A549 (cell line): ENCODE measurements around the gene APBB2. TPM values are rescaled to one million over a fixed set of nuclear protein-coding genes. Genes with fewer than 3 reads are reported as not detected.

Experiments
- ATAC-seq, 2 experiments: fragments of 200-7000 bp in 1 of 2; fragments of >200 bp in 1 of 2; cut with Nextera tagmentation in 1 of 2; cut with Tn5 transposase in 1 of 2; 3 replicates each; pipeline versions ENCODE4 v1.8.0 to v1.9.1; 2018 to 2020; ENCODE audit warnings: mild to moderate bottlenecking in 1 of 2, moderate library complexity in 1 of 2
- CTCF ChIA-PET: fragments of 300-600 bp; sonication (Branson Sonifier 250); formaldehyde crosslinking; extraction: SDS; loops from one replicate; lab custom pipeline; 2021; ENCODE audit warnings: antibody characterized with exemption, inconsistent platforms; lab: Yijun Ruan, JAX
- POLR2A ChIA-PET: fragments of 350-600 bp; formaldehyde crosslinking; extraction: SDS; loops from one replicate; lab custom pipeline; 2021; ENCODE audit warnings: antibody characterized with exemption, inconsistent platforms; lab: Yijun Ruan, JAX
- DNase-seq, 2 experiments: peaks; one replicate each; pipeline versions ENCODE4 v3.0.0 to v3.0.0-alpha.2; 2011 to 2016; ENCODE audit warnings: low read depth in 1 of 2, low spot score in 1 of 2
- FAIRE-seq: peaks from 2 replicates; lab custom pipeline; 2011; peaks lifted over from hg19 to GRCh38; lab: Jason Lieb, UNC
- H3K27ac ChIP-seq, 2 experiments: fragments of >200 bp; sonication (Bioruptor Twin); formaldehyde crosslinking; 3 replicates each; pipeline ENCODE4 v1.5.1; 2016 to 2017
- H3K4me1 ChIP-seq: fragments of >200 bp; sonication (Bioruptor Twin); formaldehyde crosslinking; 3 replicates; pipeline ENCODE4 v1.6.1; 2016
- H3K4me2 ChIP-seq: fragments of >200 bp; sonication (Bioruptor Twin); formaldehyde crosslinking; 3 replicates; pipeline ENCODE4 v1.6.1; 2016
- H3K4me3 ChIP-seq: fragments of >200 bp; sonication (Bioruptor Twin); formaldehyde crosslinking; 3 replicates; pipeline ENCODE4 v1.5.1; 2016
- H3K9me3 ChIP-seq: fragments of >200 bp; sonication (Bioruptor Twin); formaldehyde crosslinking; 3 replicates; pipeline ENCODE4 v1.6.1; 2016
- CBX2 ChIP-seq: fragments of 200-600 bp; sonication (generic); IDR thresholded peaks from 2 replicates; pipeline ENCODE4 v1.6.1; 2016; ENCODE audit warnings: low read depth, mild to moderate bottlenecking, borderline replicate concordance
- CHD4 ChIP-seq: fragments of 200-600 bp; sonication (generic); IDR thresholded peaks from 2 replicates; pipeline ENCODE4 v1.6.1; 2016; ENCODE audit warnings: antibody characterized with exemption, mild to moderate bottlenecking, borderline replicate concordance
- EHF ChIP-seq: fragments of 250-450 bp; sonication (Bioruptor Pico); IDR thresholded peaks from 2 replicates; pipeline ENCODE4 v1.5.0; 2020; ENCODE audit warnings: mild to moderate bottlenecking
- FOXS1 ChIP-seq: fragments of 250-450 bp; sonication (Bioruptor Pico); IDR thresholded peaks from 2 replicates; pipeline ENCODE4 v1.5.0; 2020; ENCODE audit warnings: mild to moderate bottlenecking, moderate library complexity
- GATA3 ChIP-seq: IDR thresholded peaks from 2 replicates; pipeline ENCODE4 v1.6.1; 2012; ENCODE audit warnings: borderline replicate concordance
- HEYL ChIP-seq: fragments of 250-450 bp; sonication (Bioruptor Pico); IDR thresholded peaks from 2 replicates; pipeline ENCODE4 v1.8.0; 2021; ENCODE audit warnings: mild to moderate bottlenecking, moderate library complexity
- HOXB13 ChIP-seq: fragments of 250-450 bp; sonication (Bioruptor Pico); IDR thresholded peaks from 2 replicates; pipeline ENCODE4 v1.5.0; 2020; ENCODE audit warnings: low read depth, mild to moderate bottlenecking, moderate library complexity
- HOXB5 ChIP-seq: fragments of 250-450 bp; sonication (Bioruptor Pico); IDR thresholded peaks from 2 replicates; pipeline ENCODE4 v1.5.0; 2020; ENCODE audit warnings: mild to moderate bottlenecking, moderate library complexity
- JUNB ChIP-seq: fragments of >200 bp; sonication (Bioruptor Twin); formaldehyde crosslinking; IDR thresholded peaks from 2 replicates; pipeline ENCODE4 v1.6.1; 2016
- KDM5A ChIP-seq: fragments of 200-600 bp; sonication (generic); IDR thresholded peaks from 2 replicates; pipeline ENCODE4 v1.6.1; 2016; ENCODE audit warnings: antibody characterized with exemption, mild to moderate bottlenecking
- MAZ ChIP-seq: fragments of 150-350 bp; IDR thresholded peaks from 2 replicates; pipeline ENCODE4 v1.6.1; 2014; ENCODE audit warnings: antibody characterized with exemption, low read depth, low read length, borderline replicate concordance
- MYC ChIP-seq: IDR thresholded peaks from 2 replicates; pipeline ENCODE4 v1.6.1; 2012; ENCODE audit warnings: mild to moderate bottlenecking, inconsistent platforms, low read length, improper control_type of control experiment, borderline replicate concordance
- NR3C1 ChIP-seq: fragments of >200 bp; sonication (Bioruptor Twin); formaldehyde crosslinking; IDR thresholded peaks from 3 replicates; pipeline ENCODE4 v1.6.1; 2017
- RAD21 ChIP-seq, 2 experiments: fragments of >200 bp in 1 of 2; sonication (Bioruptor Twin) in 1 of 2; formaldehyde crosslinking in 1 of 2; IDR thresholded peaks in 1 of 2; conservative IDR thresholded peaks in 1 of 2; 2 replicates in 1 of 2; 3 replicates in 1 of 2; pipeline ENCODE4 v1.6.1; 2012 to 2018; ENCODE audit warnings: inconsistent platforms in 1 of 2
- RFX5 ChIP-seq: fragments of 450-650 bp; IDR thresholded peaks from 2 replicates; pipeline ENCODE4 v1.7.1; 2014; ENCODE audit warnings: antibody characterized with exemption, mild to moderate bottlenecking, moderate library complexity
- ZFP36 ChIP-seq: fragments of 450-650 bp; IDR thresholded peaks from 2 replicates; pipeline ENCODE4 v1.6.1; 2014; ENCODE audit warnings: borderline replicate concordance; ENCODE audit not compliant: partially characterized antibody
- ZNF302 ChIP-seq: fragments of 250-450 bp; sonication (Bioruptor Pico); IDR thresholded peaks from 2 replicates; pipeline ENCODE4 v1.9.0; 2021; ENCODE audit warnings: inconsistent platforms, mild to moderate bottlenecking, moderate library complexity
- ZSCAN20 ChIP-seq: fragments of 250-450 bp; sonication (Bioruptor Pico); IDR thresholded peaks from 2 replicates; pipeline ENCODE4 v1.8.0; 2022; ENCODE audit warnings: mild to moderate bottlenecking, moderate library complexity
- WGBS: methylation state at CpG from one replicate; pipeline ENCODE4 v1.1.6; 2017; ENCODE audit errors: missing lambda C conversion rate; 5-methylcytosine and 5-hydroxymethylcytosine counted together
- polyA plus RNA-seq, 4 experiments: library from polyadenylated mRNA; depleted of rRNA in 3 of 4; stranded (reverse); fragments of >200 nt; fragmentation: RNase III in 1 of 4; extraction: RNeasy Plus Mini Kit Qiagen cat#74134 plus additional on column Dnase treatment in 1 of 4; gene quantifications; 2 replicates in 3 of 4; 3 replicates in 1 of 4; pipeline ENCODE4 v1.2.3, GENCODE V29; 2011 to 2017
- TF ChIP-seq, protein P1 (sequence below): fragments of >200 bp; sonication (Bioruptor Twin); formaldehyde crosslinking; IDR thresholded peaks from 3 replicates; pipeline ENCODE4 v1.5.1; 2016
- TF ChIP-seq, protein P2 (sequence below): fragments of 450-650 bp; IDR thresholded peaks from 2 replicates; pipeline ENCODE4 v1.6.1; 2014; ENCODE audit warnings: antibody characterized with exemption
- TF ChIP-seq, protein P3 (sequence below): IDR thresholded peaks from 2 replicates; pipeline ENCODE4 v1.6.1; 2012; ENCODE audit warnings: low read depth, borderline replicate concordance
- TF ChIP-seq, protein P4 (sequence below): IDR thresholded peaks from 2 replicates; pipeline ENCODE4 v1.6.1; 2012
- TF ChIP-seq, protein P5 (sequence below): fragments of 150-350 bp; IDR thresholded peaks from 2 replicates; pipeline ENCODE4 v1.6.1; 2014; ENCODE audit warnings: low read depth, mild to moderate bottlenecking, low read length
- TF ChIP-seq, protein P6 (sequence below): fragments of 250-450 bp; sonication (Bioruptor Pico); IDR thresholded peaks from 2 replicates; pipeline ENCODE4 v1.5.0; 2020; ENCODE audit warnings: low read depth, mild to moderate bottlenecking, moderate library complexity

APBB2 gene
- polyA plus RNA-seq, 2 of the 4 experiments (the other 2 are of a cell fraction), result 8.3 to 31.9 TPM

DNA sequence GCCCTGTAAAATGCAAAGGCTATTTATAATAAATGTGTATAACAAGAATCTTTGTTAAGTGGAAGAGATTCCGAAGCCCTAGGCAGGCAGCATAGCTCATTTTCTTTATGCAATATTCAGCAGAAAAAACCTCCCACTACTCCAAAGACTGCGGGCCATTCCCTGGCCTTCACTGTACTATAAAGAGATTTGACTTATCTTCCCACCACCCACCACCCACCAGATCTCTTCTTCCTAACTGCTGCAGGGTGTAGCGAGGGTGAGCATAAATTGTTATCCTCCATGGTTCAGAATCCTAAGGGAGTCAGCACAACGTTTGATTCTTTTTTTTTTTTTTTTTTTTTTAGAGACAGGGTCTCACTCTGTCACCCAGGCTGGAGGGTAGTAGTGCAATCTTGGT, 349.8 kb downstream of the APBB2 start (continued):
- TF ChIP-seq RAD21 (conservative IDR thresholded peaks at IDR 0.05 in 1 of 2, IDR thresholded peaks at IDR 0.05 in 1 of 2) (no peak), EHF (no peak), RFX5 (no peak), HOXB13 (CRISPR knock-in tag) (no peak), HOXB5 (CRISPR knock-in tag) (no peak), ZNF302 (CRISPR knock-in tag) (no peak)

DNA sequence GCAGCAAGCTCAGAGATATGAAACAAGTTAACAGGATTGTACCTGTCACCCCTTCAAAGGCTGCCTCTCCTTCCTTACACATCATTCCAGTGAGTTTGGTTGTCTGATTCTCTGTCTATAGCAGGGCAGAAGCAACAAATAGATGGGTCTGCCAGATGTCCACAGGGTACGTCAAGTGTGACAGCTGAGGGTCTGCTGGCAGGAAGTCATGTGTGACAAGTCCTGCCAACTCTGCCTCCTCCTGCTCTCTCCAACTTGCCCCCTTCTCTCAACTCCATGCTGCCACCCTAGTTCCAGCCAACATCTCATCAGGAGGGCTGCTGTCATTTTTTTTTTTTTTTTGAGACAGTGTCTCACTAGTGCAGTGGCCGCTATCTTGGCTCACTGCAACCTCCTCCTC, 355.4 kb downstream of the APBB2 start:
- no peak overlapping the region for H3K4me3 ChIP-seq
- CTCF ChIA-PET, result interaction anchor here (1.0 kb wide), 1 partner anchor 38 kb away, joined by 3 read pairs; no protein-coding TSS in a partner anchor
- no peak overlapping the region for H3K27ac ChIP-seq
- 89% methylated on average over 2 of the region's 2 CpGs for WGBS
- DNase-seq, result no peak
- POLR2A ChIA-PET, result no interaction called here
- no peak for FAIRE-seq
- H3K4me1 ChIP-seq, result no peaks in the 10 kb centered on the region
- H3K9me3 ChIP-seq, result no peaks in the 10 kb centered on the region
- no peak for ATAC-seq
- no peak overlapping the region for H3K4me2 ChIP-seq
- TF ChIP-seq HEYL (CRISPR knock-in tag) (no peak), ZSCAN20 (no peak), NR3C1 (no peak), FOXS1 (CRISPR knock-in tag) (no peak), CHD4 (no peak), MYC (no peak), GATA3 (no peak), ZFP36 (no peak), CBX2 (no peak), MAZ (no peak), HOXB13 (CRISPR knock-in tag) (no peak), KDM5A (no peak), JUNB (no peak)
- TF ChIP-seq, protein P1, sequence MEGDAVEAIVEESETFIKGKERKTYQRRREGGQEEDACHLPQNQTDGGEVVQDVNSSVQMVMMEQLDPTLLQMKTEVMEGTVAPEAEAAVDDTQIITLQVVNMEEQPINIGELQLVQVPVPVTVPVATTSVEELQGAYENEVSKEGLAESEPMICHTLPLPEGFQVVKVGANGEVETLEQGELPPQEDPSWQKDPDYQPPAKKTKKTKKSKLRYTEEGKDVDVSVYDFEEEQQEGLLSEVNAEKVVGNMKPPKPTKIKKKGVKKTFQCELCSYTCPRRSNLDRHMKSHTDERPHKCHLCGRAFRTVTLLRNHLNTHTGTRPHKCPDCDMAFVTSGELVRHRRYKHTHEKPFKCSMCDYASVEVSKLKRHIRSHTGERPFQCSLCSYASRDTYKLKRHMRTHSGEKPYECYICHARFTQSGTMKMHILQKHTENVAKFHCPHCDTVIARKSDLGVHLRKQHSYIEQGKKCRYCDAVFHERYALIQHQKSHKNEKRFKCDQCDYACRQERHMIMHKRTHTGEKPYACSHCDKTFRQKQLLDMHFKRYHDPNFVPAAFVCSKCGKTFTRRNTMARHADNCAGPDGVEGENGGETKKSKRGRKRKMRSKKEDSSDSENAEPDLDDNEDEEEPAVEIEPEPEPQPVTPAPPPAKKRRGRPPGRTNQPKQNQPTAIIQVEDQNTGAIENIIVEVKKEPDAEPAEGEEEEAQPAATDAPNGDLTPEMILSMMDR, result no peak
- TF ChIP-seq, protein P2, sequence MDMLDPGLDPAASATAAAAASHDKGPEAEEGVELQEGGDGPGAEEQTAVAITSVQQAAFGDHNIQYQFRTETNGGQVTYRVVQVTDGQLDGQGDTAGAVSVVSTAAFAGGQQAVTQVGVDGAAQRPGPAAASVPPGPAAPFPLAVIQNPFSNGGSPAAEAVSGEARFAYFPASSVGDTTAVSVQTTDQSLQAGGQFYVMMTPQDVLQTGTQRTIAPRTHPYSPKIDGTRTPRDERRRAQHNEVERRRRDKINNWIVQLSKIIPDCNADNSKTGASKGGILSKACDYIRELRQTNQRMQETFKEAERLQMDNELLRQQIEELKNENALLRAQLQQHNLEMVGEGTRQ, result no peak
- TF ChIP-seq, protein P3, sequence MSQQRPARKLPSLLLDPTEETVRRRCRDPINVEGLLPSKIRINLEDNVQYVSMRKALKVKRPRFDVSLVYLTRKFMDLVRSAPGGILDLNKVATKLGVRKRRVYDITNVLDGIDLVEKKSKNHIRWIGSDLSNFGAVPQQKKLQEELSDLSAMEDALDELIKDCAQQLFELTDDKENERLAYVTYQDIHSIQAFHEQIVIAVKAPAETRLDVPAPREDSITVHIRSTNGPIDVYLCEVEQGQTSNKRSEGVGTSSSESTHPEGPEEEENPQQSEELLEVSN, result no peak
- TF ChIP-seq, protein P4, sequence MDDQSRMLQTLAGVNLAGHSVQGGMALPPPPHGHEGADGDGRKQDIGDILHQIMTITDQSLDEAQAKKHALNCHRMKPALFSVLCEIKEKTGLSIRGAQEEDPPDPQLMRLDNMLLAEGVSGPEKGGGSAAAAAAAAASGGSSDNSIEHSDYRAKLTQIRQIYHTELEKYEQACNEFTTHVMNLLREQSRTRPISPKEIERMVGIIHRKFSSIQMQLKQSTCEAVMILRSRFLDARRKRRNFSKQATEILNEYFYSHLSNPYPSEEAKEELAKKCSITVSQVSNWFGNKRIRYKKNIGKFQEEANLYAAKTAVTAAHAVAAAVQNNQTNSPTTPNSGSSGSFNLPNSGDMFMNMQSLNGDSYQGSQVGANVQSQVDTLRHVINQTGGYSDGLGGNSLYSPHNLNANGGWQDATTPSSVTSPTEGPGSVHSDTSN, result no peak
- TF ChIP-seq, protein P5, sequence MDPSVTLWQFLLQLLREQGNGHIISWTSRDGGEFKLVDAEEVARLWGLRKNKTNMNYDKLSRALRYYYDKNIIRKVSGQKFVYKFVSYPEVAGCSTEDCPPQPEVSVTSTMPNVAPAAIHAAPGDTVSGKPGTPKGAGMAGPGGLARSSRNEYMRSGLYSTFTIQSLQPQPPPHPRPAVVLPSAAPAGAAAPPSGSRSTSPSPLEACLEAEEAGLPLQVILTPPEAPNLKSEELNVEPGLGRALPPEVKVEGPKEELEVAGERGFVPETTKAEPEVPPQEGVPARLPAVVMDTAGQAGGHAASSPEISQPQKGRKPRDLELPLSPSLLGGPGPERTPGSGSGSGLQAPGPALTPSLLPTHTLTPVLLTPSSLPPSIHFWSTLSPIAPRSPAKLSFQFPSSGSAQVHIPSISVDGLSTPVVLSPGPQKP, result no peak
- TF ChIP-seq, protein P6, sequence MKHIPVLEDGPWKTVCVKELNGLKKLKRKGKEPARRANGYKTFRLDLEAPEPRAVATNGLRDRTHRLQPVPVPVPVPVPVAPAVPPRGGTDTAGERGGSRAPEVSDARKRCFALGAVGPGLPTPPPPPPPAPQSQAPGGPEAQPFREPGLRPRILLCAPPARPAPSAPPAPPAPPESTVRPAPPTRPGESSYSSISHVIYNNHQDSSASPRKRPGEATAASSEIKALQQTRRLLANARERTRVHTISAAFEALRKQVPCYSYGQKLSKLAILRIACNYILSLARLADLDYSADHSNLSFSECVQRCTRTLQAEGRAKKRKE (CRISPR knock-in tag), result no peak
